Hematopoietic multipotent progenitor cell treated with erythropoietin and hydrocortisone succinate and interleukin-3 and kit ligand, for 8 days (in vitro differentiated cells): Measurements from ENCODE around the gene TRAF4.
"Not testable (repeated sequence)": the region's sequence is repeated elsewhere in the genome, so short reads cannot be mapped to it uniquely, and the experiment has no call there.

Experiments used
- DNase-seq: peaks from one replicate; pipeline ENCODE4 v3.0.0-alpha.2; 2015

Gene TRAF4

GRCh38 chr17:28748852-28749515, 5.2 kb downstream of the TRAF4 start:
- DNase-seq, result no peak

DNA sequence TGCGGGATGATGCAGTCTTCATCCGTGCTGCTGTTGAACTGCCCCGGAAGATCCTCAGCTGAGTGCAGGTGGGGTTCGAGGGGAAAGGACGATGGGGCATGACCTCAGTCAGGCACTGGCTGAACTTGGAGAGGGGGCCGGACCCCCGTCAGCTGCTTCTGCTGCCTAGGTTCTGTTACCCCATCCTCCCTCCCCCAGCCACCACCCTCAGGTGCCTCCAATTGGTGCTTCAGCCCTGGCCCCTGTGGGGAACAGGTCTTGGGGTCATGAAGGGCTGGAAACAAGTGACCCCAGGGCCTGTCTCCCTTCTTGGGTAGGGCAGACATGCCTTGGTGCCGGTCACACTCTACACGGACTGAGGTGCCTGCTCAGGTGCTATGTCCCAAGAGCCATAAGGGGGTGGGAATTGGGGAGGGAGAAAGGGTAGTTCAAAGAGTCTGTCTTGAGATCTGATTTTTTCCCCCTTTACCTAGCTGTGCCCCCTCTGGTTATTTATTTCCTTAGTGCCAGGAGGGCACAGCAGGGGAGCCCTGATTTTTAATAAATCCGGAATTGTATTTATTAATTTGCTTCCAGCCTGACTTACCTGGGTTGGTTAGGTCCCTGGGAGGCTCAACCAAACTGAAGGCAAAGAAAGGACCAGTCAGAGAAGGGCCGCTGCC, 5.8 kb downstream of the TRAF4 start:
- DNase-seq, result no peak

- DNase-seq, result peak; percentile 92
Measured at GRCh38 chr17:28750178-28751047, 6.6 kb downstream of the TRAF4 start.

DNA sequence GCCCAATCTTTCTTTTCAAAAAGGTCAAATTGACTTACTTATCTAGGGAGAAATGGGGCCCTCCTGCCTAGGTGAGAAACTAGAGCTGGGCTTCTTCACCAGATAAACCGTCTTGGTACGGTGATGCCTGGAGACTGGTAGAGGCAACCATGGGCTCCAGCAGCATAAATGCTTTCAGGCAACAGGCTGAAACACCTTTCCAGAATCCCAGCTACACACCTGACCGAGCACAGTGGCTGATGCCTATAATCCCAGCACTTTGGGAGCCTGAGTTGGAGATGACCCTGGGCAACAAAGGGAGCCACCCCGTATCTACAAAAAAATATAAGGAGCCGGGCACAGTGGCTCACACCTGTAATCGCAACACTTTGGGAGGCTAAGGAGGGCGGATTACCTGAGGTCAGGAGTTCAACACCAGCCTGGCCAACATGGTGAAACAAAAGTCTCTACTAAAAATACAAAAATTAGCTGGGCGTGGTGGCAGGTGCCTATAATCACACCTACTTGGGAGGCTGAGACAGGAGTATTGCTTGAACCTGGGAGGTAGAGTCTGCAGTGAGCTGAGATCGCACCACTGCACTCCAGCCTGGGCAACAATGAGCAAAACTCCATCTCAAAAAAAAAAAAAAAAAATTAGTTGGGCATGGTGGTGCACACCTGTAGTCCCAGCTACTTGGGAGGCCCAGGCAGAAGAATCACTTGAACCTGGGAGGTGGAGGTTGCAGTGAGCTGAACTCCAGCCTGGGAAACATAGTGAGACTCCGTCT, 8.0 kb downstream of the TRAF4 start:
- no peak for DNase-seq

- DNase-seq, result no peak
Measured at GRCh38 chr17:28755486-28755885, 11.7 kb downstream of the TRAF4 start.

GRCh38 chr17:28756049-28756804, 12.4 kb downstream of the TRAF4 start:
- no peak for DNase-seq

DNA sequence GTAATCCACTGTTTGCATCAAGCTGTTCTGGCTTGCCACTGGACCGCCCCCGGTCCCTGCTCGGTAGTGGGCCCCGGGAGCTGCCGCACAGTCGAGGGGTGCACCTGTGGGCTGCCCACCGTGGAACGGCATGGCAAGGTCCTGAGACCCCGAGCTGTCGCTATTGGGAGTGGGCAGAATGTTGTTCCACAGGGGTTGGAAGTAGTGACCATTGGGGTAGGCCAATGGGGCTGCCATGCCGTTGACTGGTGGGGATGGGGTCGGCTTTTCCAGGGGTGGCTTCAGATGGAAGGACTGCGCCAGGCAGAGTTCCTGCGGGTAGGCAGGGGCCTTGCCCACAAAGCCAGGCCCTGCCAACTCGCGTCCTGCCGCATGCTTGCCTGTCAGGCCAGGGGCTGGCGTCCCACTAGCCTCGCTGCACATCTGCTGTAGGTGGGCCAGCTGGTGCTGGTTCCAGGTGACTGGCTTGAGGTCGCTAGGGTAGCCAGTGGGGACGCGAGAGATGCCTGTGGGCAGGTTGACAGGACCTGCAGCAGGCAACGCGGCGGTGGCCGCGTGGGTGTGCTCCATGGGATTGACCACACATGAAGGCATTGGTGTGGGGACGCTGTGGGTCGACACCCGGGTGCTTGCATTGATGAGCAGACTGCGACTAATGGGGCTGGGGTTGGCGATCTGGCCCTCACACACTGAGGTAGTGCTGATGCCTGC, 14.8 kb downstream of the TRAF4 start:
- no peak for DNase-seq

DNA sequence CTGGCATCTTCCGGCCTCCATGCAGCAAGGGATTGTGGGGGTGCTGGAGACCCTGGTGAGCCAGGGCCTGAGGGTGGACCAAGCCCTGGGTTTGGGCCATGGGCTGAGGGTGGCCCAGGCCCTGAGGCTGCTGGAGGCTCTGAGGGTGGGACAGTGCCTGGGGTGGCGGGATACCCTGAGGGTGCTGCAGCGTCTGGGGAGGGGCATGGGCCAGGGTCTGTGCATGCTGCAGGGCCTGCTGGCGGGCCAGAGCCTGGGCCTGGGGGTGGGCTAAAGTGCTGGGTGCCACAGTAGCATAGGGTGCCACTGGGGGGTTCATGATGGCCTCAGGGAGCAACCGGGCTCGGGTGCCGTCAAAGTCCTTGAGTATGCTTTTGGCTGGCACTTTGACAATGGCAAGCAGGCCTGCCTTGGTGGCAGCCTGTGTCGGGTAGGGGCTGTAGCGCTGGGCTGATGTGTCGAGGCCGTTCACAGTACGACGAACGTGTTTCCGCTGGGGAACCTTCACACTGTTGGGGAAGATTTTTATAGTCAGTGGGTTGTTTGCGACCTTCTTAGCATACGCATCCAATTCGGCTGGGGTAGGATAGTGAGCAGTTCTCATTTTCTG, 15.6 kb downstream of the TRAF4 start:
- no peak for DNase-seq

GRCh38 chr17:28760601-28761562, 17.1 kb downstream of the TRAF4 start:
- peak; percentile 42 for DNase-seq

DNA sequence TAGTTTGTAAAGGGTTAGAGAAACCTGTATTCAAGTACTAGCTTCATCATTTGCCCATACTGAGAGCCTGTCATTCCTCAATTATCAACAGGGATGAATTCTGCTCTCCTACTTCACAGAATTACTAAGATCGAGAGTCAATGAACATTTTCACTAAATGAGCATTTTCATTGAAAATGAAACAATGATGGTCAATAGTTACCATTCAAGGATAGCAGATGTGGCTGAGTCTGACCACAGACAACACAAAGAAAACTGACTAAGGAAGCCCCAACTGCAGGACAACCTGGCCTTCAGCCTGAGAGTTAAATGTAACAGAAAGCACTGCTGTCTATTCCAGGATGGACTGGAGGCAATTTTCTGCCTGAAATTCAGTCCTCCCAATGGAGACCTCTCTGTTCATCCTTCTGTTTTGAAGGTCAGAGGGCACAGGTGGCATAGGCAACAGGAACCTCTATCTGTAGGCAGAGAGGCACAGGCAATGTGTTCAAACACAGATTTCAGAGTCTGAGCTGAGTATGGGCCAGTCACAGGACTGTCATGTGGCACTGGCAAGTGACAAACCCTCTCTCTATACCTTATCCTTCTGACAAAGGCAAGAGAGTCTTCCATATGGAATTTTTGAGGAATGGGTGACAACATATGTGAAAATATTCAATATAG, 19.5 kb downstream of the TRAF4 start:
- DNase-seq, result no peak

DNA sequence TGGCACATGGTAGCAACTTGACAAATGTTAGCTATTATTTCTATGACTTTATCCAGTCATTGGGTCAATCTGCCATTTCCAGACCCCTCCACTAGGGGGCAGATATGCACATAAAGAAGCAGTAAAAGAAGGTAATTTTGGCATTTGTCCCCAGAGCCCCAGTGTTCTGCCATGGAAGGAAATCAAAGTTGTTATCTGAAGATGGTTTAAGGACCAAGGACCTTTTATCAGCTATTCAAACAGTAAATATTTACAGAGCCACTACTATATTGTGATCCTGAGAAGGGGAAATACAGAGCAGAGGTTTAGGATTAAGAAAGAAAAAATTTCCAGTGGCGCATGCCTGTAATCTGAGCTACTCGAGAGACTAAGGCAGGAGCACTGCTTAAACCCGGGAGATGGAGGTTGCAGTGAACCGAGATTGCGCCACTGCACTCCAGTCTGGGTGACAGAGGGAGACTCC, 20.0 kb downstream of the TRAF4 start:
- peak; percentile 89 for DNase-seq

DNA sequence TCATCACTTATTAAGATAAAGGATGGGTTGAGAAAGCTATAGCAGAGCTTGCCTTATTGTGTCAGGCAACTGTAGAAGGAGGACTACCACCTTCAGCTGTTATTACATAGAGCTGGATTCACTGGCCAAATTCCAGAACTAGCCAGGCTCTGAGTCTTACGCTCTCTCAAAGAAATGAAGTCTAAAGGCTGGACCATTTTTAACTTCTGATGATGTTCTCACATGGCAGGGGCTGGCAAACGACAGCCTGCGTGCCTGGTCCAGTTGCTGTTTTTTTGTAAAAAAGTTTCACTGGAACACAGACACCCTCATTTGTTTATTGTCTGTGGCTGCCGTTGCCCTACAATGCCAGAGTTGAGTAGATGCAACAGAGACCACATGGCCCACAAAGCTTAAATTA, 21.2 kb downstream of the TRAF4 start:
- DNase-seq, result no peak

DNA sequence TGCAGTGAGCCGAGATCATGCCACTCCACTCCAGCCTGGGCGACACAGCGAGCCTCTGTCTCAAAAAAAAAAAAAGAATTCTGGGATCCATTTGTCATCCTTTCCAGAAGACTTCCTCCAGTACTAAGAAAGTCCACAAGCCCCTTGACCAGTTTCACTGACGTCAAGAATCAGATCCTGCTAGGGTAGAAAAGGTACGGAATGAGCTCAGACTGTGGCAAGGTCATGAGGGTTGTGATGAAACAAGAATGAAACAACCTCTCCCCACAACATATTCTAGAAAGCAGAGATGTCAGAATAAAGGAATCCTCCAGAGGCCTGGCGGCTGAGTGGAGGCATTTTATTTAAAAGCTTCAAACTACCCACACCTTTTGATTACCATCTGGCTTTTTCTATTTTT, 29.9 kb downstream of the TRAF4 start:
- DNase-seq, result no peak

GRCh38 chr17:28774206-28774605, 30.4 kb downstream of the TRAF4 start:
- DNase-seq, result no peak

GRCh38 chr17:28777178-28777577, 33.4 kb downstream of the TRAF4 start:
- no peak for DNase-seq

DNA sequence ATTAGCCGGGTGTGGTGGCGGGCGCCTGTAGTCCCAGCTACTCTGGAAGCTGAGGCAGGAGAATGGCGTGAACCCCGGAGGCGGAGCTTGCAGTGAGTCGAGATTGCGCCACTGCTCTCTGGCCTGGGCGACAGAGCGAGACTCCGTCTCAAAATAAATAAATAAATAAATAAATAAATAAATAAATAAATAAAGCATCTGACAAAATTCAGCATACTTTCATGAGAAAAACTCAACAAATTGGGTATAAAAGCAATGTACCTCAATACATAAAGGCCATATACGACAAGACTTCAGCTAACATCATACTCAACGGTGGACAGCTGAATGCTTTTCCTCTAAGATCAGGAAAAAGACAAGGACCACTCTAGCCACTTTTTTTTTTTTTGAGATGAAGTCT, 35.8 kb downstream of the TRAF4 start:
- not testable (repeated sequence) for DNase-seq

GRCh38 chr17:28783161-28783560, 39.4 kb downstream of the TRAF4 start:
- no peak for DNase-seq

DNA sequence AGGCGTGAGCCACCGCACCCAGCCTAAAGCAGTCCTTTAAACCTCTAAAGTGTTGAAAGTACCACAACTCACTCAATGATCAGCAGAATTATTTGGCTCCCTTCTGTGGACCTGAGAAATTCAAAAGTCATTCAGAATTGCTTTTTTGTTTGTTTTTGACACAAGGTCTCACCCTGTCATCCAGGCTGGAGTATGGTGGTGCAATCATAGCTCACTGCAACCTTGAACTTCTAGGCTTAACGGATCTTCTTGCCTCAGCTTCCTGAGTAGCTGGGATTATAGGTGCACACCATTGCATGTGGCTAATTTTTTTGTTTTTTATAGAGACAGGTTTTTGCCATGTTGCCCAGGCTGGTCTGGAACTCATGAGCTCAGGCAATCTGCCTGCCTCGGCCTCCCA, 44.3 kb downstream of the TRAF4 start:
- no peak for DNase-seq
